ENCODE data around the gene FAM3B. TPM values are rescaled to one million over a fixed set of nuclear protein-coding genes. Genes with fewer than 3 reads are reported as not detected.
"Not testable (repeated sequence)": the region's sequence is repeated elsewhere in the genome, so short reads cannot be mapped to it uniquely, and the experiment has no call there.

Gene FAM3B
- total RNA-seq, 2 experiments from 2014 or later = not detected

GRCh38 chr21:41357546-41357945 is 40.9 kb downstream of the FAM3B start:
- DNase-seq = no peak
- Mint-ChIP-seq H3K4me1 (peaks cover 14% of the 10 kb centered on the region), H3K36me3 (no peaks in the 10 kb centered on the region), H3K9me3 (no peaks in the 10 kb centered on the region), H3K4me3 (no peak overlapping the region), H3K27me3 (no peaks in the 10 kb centered on the region), H3K27ac (no peak overlapping the region)

DNA sequence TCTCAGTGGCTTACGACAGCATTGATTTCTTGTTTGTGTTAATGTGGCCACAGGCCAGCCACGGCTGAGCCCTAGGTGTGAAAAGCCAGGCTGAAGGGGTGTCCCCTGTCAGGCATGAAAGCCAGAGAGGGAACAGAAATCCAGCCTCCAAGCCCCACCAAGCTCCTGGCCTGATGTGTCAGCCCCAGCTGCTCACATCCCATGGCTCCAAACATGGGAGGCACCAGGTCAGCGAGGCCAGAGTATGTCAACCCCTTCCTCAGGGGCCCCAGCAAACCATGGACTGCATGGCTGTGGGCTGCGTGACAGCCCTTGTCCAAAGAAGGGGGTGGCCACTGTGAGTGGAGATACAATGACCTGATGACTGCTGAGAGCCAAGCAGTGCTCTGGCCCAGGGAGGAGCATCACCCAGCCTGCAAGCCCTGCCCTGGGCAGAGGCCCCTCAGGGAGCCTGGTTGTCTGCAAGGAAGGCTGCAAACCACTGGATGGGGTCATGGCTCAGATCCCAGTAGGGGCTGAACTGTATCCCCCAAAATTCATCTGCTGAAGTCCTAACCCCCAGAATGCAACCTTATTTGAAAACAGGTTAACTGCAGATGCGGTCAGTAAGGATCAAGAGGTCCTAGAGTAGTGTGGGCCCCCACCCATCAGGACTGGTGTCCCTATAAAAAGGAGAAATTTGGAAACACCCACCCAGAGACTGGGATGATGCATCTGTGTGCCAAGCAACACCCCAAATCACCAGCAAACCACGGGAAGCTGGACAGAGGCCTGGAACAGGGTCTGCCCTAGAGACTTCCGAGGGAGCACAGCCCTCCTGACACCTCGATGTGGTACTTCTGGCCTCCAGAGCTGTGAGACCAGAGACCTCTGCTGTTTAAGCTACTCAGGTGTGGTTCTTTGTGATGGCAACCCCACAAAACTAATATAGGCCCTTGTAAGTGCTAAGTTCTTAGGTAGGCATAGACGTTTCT is 41.9 kb downstream of the FAM3B start:
- no peaks in the 10 kb centered on the region for H3K9me3 Mint-ChIP-seq
- no peaks in the 10 kb centered on the region for H3K27me3 Mint-ChIP-seq
- H3K4me3 Mint-ChIP-seq = no peak overlapping the region
- H3K4me1 Mint-ChIP-seq = peaks cover 20% of the 10 kb centered on the region
- no peak overlapping the region for H3K27ac Mint-ChIP-seq
- peaks cover 5% of the 10 kb centered on the region for H3K36me3 Mint-ChIP-seq
- DNase-seq = no peak

- Mint-ChIP-seq H3K27ac (no peak overlapping the region), H3K4me3 (no peak overlapping the region), H3K36me3 (peaks cover 5% of the 10 kb centered on the region), H3K9me3 (no peaks in the 10 kb centered on the region), H3K27me3 (no peaks in the 10 kb centered on the region), H3K4me1 (peaks cover 28% of the 10 kb centered on the region)
- no peak for DNase-seq
Measured at GRCh38 chr21:41359286-41359685, 42.7 kb downstream of the FAM3B start.

GRCh38 chr21:41359754-41360071 is 43.1 kb downstream of the FAM3B start:
- not testable (repeated sequence) for DNase-seq, H3K9me3 Mint-ChIP-seq, H3K4me3 Mint-ChIP-seq, H3K36me3 Mint-ChIP-seq, H3K27me3 Mint-ChIP-seq, H3K27ac Mint-ChIP-seq
- H3K4me1 Mint-ChIP-seq = peaks cover 31% of the 10 kb centered on the region

DNA sequence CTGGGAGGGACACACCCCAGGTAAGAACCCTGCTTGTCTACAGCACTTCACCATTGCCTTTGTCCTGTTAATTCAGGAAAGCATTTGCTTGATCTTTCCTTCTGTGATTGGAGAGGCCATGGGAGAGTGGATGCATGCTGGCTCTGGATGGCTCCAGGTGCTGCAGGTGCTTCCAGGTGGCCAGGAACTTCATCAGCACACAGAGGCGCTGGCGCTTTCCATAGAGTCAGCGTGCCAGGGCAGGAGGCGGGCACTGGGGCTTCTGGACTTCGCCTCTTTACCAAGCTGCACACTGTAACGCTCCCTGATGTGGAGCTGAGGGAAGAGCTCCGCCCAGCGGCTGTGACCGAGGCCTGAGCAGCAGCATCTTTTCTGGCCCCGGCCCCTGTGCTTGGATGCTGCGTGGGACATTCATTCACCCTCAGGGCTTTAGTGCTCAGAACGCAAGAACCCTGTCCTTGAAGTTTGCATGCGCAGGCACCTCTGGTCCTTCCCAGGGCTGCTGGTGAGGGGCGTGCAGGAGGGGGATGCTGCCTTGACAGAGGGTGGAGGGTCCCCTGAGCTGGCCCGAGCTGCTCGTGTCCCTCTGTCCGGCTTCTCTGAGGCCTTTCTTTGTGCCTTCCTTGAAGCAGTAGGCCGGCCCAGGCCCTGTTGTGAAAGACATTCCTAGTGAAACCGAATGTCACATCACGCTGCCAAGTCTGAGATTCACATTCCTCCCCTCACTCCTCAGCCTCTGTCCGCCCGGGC is 43.6 kb downstream of the FAM3B start:
- Mint-ChIP-seq H3K36me3 (peaks cover 9% of the 10 kb centered on the region), H3K27me3 (no peaks in the 10 kb centered on the region), H3K9me3 (no peaks in the 10 kb centered on the region), H3K27ac (peak overlapping the region; percentile 98), H3K4me1 (peaks cover 34% of the 10 kb centered on the region), H3K4me3 (no peak overlapping the region)
- DNase-seq = no peak

- Mint-ChIP-seq H3K27me3 (no peaks in the 10 kb centered on the region), H3K36me3 (peaks cover 16% of the 10 kb centered on the region), H3K4me1 (peaks cover 39% of the 10 kb centered on the region), H3K9me3 (no peaks in the 10 kb centered on the region), H3K27ac (peak overlapping the region; percentile 98), H3K4me3 (peak overlapping the region; percentile 83)
- no peak for DNase-seq
Measured at GRCh38 chr21:41361053-41361785, 44.6 kb downstream of the FAM3B start.

DNA sequence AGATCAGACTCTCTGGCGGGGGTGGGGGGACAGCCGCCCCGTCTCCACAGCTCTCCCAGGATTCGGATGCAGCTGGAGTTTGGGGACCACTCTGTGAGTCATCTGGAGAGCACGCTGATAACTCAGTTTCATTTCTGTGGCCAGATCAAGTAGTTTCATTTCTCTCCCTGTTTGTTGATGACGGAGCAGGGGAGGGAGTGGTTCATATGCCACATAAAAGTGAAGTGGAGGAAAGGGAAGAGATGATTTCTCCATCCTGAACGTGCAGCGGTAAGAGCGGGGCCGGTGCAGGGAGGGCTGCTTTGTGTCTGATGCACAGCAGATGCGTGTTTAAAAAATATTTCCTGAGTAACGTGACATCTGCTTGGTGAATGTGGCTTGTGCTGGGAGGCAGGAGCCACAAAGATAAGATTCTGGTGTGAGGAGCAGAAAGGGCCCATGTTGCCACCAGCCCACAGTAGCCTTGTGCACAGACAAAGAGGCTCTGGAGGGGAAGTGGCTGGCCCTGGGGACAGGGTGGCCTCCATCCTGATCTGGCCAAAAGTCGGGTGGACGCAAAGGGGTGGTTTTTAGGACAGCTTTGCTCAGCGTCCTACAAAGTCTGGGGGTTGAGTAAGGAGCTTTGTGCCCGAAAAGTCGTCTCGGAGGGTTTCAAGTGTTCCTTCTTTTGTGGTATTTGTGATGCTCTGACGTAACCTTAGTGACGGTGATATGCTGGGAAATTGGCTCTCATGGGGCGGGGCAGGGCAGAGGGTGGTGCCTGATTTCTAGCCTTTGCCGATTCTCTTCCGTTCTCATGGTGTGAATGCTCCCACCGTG is 45.4 kb downstream of the FAM3B start, which contains the start of gene MX2:
Gene MX2 (plus strand): TSS at position 242 of the 819 bp plus-strand sequence. CDS start 14,880 bp downstream, outside the sequence.
- Mint-ChIP-seq H3K27me3 (no peaks in the 10 kb centered on the region), H3K4me1 (peaks cover 44% of the 10 kb centered on the region), H3K27ac (peak within 1 kb of the TSS; percentile 98), H3K9me3 (no peaks in the 10 kb centered on the region), H3K36me3 (peaks cover 16% of the 10 kb centered on the region), H3K4me3 (peak within 1 kb of the TSS; percentile 83)
- peak; percentile 76 for DNase-seq

DNA sequence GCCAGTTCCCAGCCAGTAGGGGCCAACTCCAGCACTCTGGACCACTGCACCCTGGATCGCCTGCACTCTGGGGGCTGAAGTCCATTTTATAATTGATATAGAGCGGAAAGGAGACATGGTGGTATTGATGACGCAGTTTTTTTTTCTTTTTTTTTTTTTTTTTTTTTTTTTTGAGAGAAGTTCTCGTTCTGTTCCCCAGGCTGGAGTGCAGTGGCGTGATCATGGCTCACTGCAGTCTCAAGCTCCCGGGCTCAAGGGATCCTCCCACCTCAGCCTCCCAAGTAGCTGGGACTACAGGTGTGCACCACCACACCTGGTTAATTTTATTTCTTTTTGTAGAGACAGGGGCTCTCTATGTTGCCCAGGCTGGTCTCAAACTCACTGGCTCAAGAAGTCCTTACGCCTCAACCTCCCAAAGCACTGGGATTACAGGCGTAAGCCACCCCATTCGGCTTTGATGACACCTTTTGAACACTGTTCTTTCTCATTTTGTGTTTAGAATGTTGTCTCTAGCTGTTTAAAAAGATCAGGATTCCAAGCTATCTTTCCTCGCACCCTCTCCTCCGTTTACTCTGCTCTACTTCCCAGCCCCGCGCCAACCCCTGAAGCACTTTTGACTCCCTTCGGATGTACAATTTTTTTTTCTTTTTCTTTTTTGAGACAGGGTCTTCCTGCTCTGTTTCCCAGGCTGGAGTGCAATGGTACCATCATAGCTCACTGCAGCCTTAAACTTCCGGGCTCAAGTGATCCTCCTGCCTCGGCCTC is 46.2 kb downstream of the FAM3B start:
- Mint-ChIP-seq H3K9me3 (no peaks in the 10 kb centered on the region), H3K4me3 (peak overlapping the region; percentile 83), H3K27me3 (no peaks in the 10 kb centered on the region), H3K36me3 (peaks cover 18% of the 10 kb centered on the region), H3K27ac (peak overlapping the region; percentile 98), H3K4me1 (peaks cover 50% of the 10 kb centered on the region)
- DNase-seq = no peak

GRCh38 chr21:41363370-41364270 is 47.0 kb downstream of the FAM3B start:
- H3K36me3 Mint-ChIP-seq = peaks cover 19% of the 10 kb centered on the region
- H3K27ac Mint-ChIP-seq = peak overlapping the region; percentile 98
- no peaks in the 10 kb centered on the region for H3K27me3 Mint-ChIP-seq
- DNase-seq = no peak
- no peaks in the 10 kb centered on the region for H3K9me3 Mint-ChIP-seq
- H3K4me3 Mint-ChIP-seq = peak overlapping the region; percentile 83
- H3K4me1 Mint-ChIP-seq = peaks cover 53% of the 10 kb centered on the region

DNA sequence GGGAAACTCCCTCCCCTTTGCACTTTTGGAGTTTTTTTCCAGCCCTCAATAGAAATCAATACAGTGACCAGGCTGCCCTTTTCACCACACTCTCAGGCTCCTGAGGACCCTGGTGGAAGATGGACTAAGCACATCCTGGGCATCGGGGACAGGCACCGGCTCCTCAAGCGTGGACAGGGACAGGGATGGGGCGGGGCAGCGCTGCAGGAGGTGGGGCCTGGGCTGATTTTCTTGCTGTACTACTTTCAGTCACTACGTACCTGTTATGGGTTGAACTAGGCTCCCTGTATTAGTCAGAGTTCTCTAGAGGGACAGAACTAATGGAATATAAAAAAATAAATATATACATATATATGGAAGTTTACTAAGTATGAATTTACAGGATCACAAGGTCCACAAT is 47.7 kb downstream of the FAM3B start:
- peaks cover 19% of the 10 kb centered on the region for H3K36me3 Mint-ChIP-seq
- no peak overlapping the region for H3K4me3 Mint-ChIP-seq
- H3K9me3 Mint-ChIP-seq = no peaks in the 10 kb centered on the region
- no peaks in the 10 kb centered on the region for H3K27me3 Mint-ChIP-seq
- peaks cover 59% of the 10 kb centered on the region for H3K4me1 Mint-ChIP-seq
- H3K27ac Mint-ChIP-seq = no peak overlapping the region
- DNase-seq = no peak

DNA sequence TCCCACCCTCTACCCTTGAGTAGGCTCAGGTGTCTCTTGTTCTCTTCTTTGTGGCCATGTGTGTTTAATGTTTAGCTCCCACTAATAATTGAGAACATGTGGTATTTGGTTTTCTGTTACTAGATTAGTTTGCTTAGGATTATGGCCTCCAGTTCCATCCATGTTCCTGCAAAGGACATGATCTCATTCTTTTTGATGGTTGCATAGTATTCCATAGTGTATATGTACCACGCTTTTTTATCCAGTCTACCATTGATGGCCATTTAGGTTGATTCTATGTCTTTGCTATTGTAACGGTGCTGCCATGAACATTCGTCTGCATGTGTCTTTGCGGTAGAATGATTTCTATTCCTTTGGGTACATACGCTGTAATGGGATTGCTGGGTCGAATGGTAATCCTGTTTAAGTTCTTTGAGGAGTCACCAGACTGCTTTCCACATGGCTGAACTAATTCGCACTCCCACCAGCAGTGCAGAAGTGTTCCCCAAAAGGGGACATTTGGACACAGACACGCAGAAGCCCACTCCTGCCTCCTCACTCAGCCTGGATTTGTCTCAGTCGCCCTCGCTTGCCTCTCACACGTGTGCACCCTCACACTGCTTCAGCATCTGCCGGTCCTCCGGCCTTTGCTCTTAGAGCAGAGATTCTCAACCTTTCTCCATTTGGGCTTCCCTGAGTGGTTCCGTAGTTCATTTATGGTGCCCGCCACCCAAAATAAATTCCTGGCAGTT is 48.9 kb downstream of the FAM3B start:
- no peak for DNase-seq
- Mint-ChIP-seq H3K36me3 (peaks cover 21% of the 10 kb centered on the region), H3K27ac (no peak overlapping the region), H3K4me3 (no peak overlapping the region), H3K4me1 (peaks cover 68% of the 10 kb centered on the region), H3K9me3 (no peaks in the 10 kb centered on the region), H3K27me3 (no peaks in the 10 kb centered on the region)

- Mint-ChIP-seq H3K4me1 (peaks cover 74% of the 10 kb centered on the region), H3K9me3 (no peaks in the 10 kb centered on the region), H3K36me3 (peaks cover 27% of the 10 kb centered on the region), H3K27me3 (no peaks in the 10 kb centered on the region), H3K27ac (no peak overlapping the region), H3K4me3 (no peak overlapping the region)
- no peak for DNase-seq
Measured at GRCh38 chr21:41366522-41367151, 50.0 kb downstream of the FAM3B start.

Measured in activated naive CD8-positive, alpha-beta T cell treated with anti-CD3 and anti-CD28 coated beads for 36 hours (primary cell).